HPDE6-E6E7 (cell line): Measurements from ENCODE around the gene PAK2.
"Not testable (repeated sequence)": the region's sequence is repeated elsewhere in the genome, so short reads cannot be mapped to it uniquely, and the experiment has no call there.

Experiments used
- DNase-seq: peaks from one replicate; pipeline ENCODE4 v3.0.0; 2011; ENCODE audit warnings: missing footprints; ENCODE audit errors: extremely low spot score

PAK2 gene

GRCh38 chr3:196843435-196844110 is 103.9 kb downstream of the PAK2 start:
- no peak for DNase-seq

GRCh38 chr3:196844235-196845219 is 104.9 kb downstream of the PAK2 start:
- not testable (repeated sequence) for DNase-seq

- not testable (repeated sequence) for DNase-seq
These were observed 108.7 kb downstream of the PAK2 start for GRCh38 chr3:196848375-196848774.

- DNase-seq: no peak
These were observed 109.6 kb downstream of the PAK2 start for GRCh38 chr3:196849180-196849741.

- DNase-seq: not testable (repeated sequence)
These were observed 123.3 kb downstream of the PAK2 start for GRCh38 chr3:196863000-196863399.

- no peak for DNase-seq
These were observed 127.5 kb downstream of the PAK2 start for GRCh38 chr3:196867155-196867506.

- DNase-seq: peak; percentile 86
These were observed 128.0 kb downstream of the PAK2 start, which contains the start of gene SENP5 for GRCh38 chr3:196867507-196868296. Gene SENP5 (plus strand): TSS chr3:196867920. CDS start chr3:196885182, 17,262 bp downstream.

- peak; percentile 22 for DNase-seq
These were observed 128.6 kb downstream of the PAK2 start for GRCh38 chr3:196868297-196868661.

- no peak for DNase-seq
These were observed 132.7 kb downstream of the PAK2 start for GRCh38 chr3:196872316-196872715.

GRCh38 chr3:196874511-196875094 is 134.9 kb downstream of the PAK2 start:
- not testable (repeated sequence) for DNase-seq

GRCh38 chr3:196875258-196875657 is 135.6 kb downstream of the PAK2 start:
- DNase-seq: no peak
